GM23338 (cell line): ENCODE measurements around the gene ZSCAN25. TPM values are rescaled to one million over a fixed set of nuclear protein-coding genes. Genes with fewer than 3 reads are reported as not detected.

Experiments
- ATAC-seq: fragments of 200-7000 bp; cut with Tn5 transposase; 3 replicates; pipeline ENCODE4 v1.9.1; 2020
- DNase-seq: peaks from one replicate; pipeline ENCODE4 v3.0.0-alpha.2; 2015; ENCODE audit warnings: low spot score
- H2AFZ ChIP-seq: fragments of 200-600 bp; sonication (generic); 2 replicates; pipeline ENCODE4 v1.8.0; 2016; ENCODE audit warnings: antibody characterized with exemption, mild to moderate bottlenecking, moderate library complexity
- H3F3A ChIP-seq: fragments of 200-600 bp; sonication (generic); replicated peaks from 2 replicates; pipeline ENCODE4 v1.8.0; 2017; ENCODE audit warnings: antibody characterized with exemption, mixed run types, low read depth
- H3K27ac ChIP-seq: fragments of 200-600 bp; sonication (generic); 2 replicates; pipeline ENCODE4 v1.6.1; 2016; ENCODE audit warnings: low read depth
- H3K27me3 ChIP-seq: fragments of 200-600 bp; sonication (generic); 2 replicates; pipeline ENCODE4 v1.8.0; 2016; ENCODE audit warnings: mild to moderate bottlenecking, mixed run types, moderate library complexity; ENCODE audit not compliant: insufficient read depth
- H3K36me3 ChIP-seq: fragments of 200-600 bp; sonication (generic); 2 replicates; pipeline ENCODE4 v1.8.0; 2016; ENCODE audit warnings: mild to moderate bottlenecking; ENCODE audit not compliant: insufficient read depth
- H3K4me1 ChIP-seq: fragments of 200-600 bp; sonication (generic); 2 replicates; pipeline ENCODE4 v1.8.0; 2016; ENCODE audit warnings: mild to moderate bottlenecking, moderate library complexity; ENCODE audit not compliant: insufficient read depth
- H3K4me2 ChIP-seq: fragments of 200-600 bp; sonication (generic); 2 replicates; pipeline ENCODE4 v1.7.1; 2017; ENCODE audit warnings: mixed run types
- H3K4me3 ChIP-seq: fragments of 200-600 bp; sonication (generic); 2 replicates; pipeline ENCODE4 v1.6.1; 2016; ENCODE audit warnings: mixed run types
- H3K79me2 ChIP-seq: fragments of 200-600 bp; sonication (generic); replicated peaks from 2 replicates; pipeline ENCODE4 v1.8.0; 2017; ENCODE audit warnings: mild to moderate bottlenecking; ENCODE audit not compliant: insufficient read depth
- H3K9me2 ChIP-seq: fragments of 200-600 bp; sonication (generic); 2 replicates; pipeline ENCODE4 v1.8.0; 2017; ENCODE audit not compliant: insufficient read depth
- H4K20me1 ChIP-seq: fragments of 200-600 bp; sonication (generic); replicated peaks from 2 replicates; pipeline ENCODE4 v1.8.0; 2017; ENCODE audit warnings: mild to moderate bottlenecking; ENCODE audit not compliant: insufficient read depth
- H3K27ac Mint-ChIP-seq: 2 replicates; pipeline ENCODE4 v1.8.0; 2020; ENCODE audit warnings: inconsistent platforms, mild to moderate bottlenecking, moderate library complexity, mixed read lengths
- H3K27me3 Mint-ChIP-seq: 3 replicates; pipeline ENCODE4 v1.8.0; 2022; ENCODE audit warnings: low read depth, mild to moderate bottlenecking, moderate library complexity, mixed read lengths, inconsistent platforms; ENCODE audit not compliant: insufficient read depth, poor library complexity
- H3K36me3 Mint-ChIP-seq: 3 replicates; pipeline ENCODE4 v1.8.0; 2021; ENCODE audit warnings: low read depth, mild to moderate bottlenecking, inconsistent platforms, moderate library complexity, mixed read lengths
- H3K4me1 Mint-ChIP-seq: 3 replicates; pipeline ENCODE4 v1.8.0; 2020; ENCODE audit warnings: mild to moderate bottlenecking, inconsistent platforms, mixed read lengths
- H3K4me3 Mint-ChIP-seq: 3 replicates; pipeline ENCODE4 v1.8.0; 2021; ENCODE audit warnings: moderate library complexity, mild to moderate bottlenecking, inconsistent platforms, mixed read lengths
- H3K9me3 Mint-ChIP-seq: 3 replicates; pipeline ENCODE4 v1.8.0; 2020; ENCODE audit warnings: moderate library complexity, mild to moderate bottlenecking, inconsistent platforms, mixed read lengths
- CREB1 ChIP-seq: fragments of 250-450 bp; sonication (Bioruptor Pico); IDR thresholded peaks from 2 replicates; pipeline ENCODE4 v1.5.0; 2020; ENCODE audit warnings: low read depth, mild to moderate bottlenecking, moderate library complexity
- EZH2 ChIP-seq: fragments of 200-600 bp; sonication (generic); IDR thresholded peaks from one replicate; pipeline ENCODE4 v1.8.0; 2017; ENCODE audit warnings: antibody characterized with exemption, mild to moderate bottlenecking, low read depth; ENCODE audit not compliant: unreplicated experiment
- EZH2phosphoT487 ChIP-seq: fragments of 200-600 bp; sonication (generic); IDR thresholded peaks from one replicate; pipeline ENCODE4 v1.8.1; 2018; ENCODE audit warnings: antibody characterized with exemption; ENCODE audit not compliant: unreplicated experiment
- JUNB ChIP-seq: IDR thresholded peaks from one replicate; pipeline ENCODE4 v1.6.1; 2016; ENCODE audit warnings: antibody characterized with exemption; ENCODE audit not compliant: unreplicated experiment
- NANOG ChIP-seq: IDR thresholded peaks from 2 replicates; pipeline ENCODE4 v1.6.1; 2016; ENCODE audit warnings: antibody characterized with exemption, borderline replicate concordance
- POLR2AphosphoS5 ChIP-seq: IDR thresholded peaks from 2 replicates; pipeline ENCODE4 v1.6.1; 2016; ENCODE audit warnings: antibody characterized with exemption, low read depth
- STAT1 ChIP-seq: IDR thresholded peaks from one replicate; pipeline ENCODE4 v1.6.1; 2016; ENCODE audit warnings: antibody characterized with exemption; ENCODE audit not compliant: unreplicated experiment
- ZNF114 ChIP-seq: fragments of 250-450 bp; sonication (Bioruptor Pico); IDR thresholded peaks from 2 replicates; pipeline ENCODE4 v1.5.0; 2020; ENCODE audit warnings: mild to moderate bottlenecking, moderate library complexity
- ZNF331 ChIP-seq: fragments of 250-450 bp; sonication (Bioruptor Pico); IDR thresholded peaks from 2 replicates; pipeline ENCODE4 v1.5.0; 2020; ENCODE audit warnings: low read depth, mild to moderate bottlenecking, moderate library complexity
- polyA plus RNA-seq: library from polyadenylated mRNA; unstranded; fragments of >200 nt; fragmentation: Nextera tagmentation; extraction: Ambion mirVana; gene quantifications from 2 replicates; pipeline ENCODE4 v1.2.1, GENCODE V29; 2016
- total RNA-seq: library from RNA; depleted of rRNA; stranded (reverse); fragments of >200 nt; shearing (Covaris generic); gene quantifications from 2 replicates; pipeline ENCODE4 v1.2.3, GENCODE V29; 2014
- TF ChIP-seq, protein P1 (sequence below): fragments of 250-450 bp; sonication (Bioruptor Pico); IDR thresholded peaks from 2 replicates; pipeline ENCODE4 v1.5.0; 2020; ENCODE audit warnings: mild to moderate bottlenecking, moderate library complexity
- TF ChIP-seq, protein P2 (sequence below): IDR thresholded peaks from one replicate; pipeline ENCODE4 v1.6.1; 2018; ENCODE audit warnings: antibody characterized with exemption; ENCODE audit not compliant: unreplicated experiment
- TF ChIP-seq, protein P3 (sequence below), 2 experiments: fragments of 200-600 bp in 1 of 2; sonication (generic) in 1 of 2; conservative IDR thresholded peaks; 2 replicates each; pipeline versions ENCODE4 v1.5.1 to v1.6.1; 2016 to 2017; ENCODE audit warnings: antibody characterized with exemption in 2 of 2, low read depth in 2 of 2, mild to moderate bottlenecking in 2 of 2, moderate library complexity in 1 of 2
- TF ChIP-seq, protein P4 (sequence below): IDR thresholded peaks from 2 replicates; pipeline ENCODE4 v1.6.1; 2016; ENCODE audit warnings: antibody characterized with exemption

The ZSCAN25 gene
- total and polyA plus RNA-seq, 2 experiments from 2014 or later = 4.8 to 17.5 TPM

DNA sequence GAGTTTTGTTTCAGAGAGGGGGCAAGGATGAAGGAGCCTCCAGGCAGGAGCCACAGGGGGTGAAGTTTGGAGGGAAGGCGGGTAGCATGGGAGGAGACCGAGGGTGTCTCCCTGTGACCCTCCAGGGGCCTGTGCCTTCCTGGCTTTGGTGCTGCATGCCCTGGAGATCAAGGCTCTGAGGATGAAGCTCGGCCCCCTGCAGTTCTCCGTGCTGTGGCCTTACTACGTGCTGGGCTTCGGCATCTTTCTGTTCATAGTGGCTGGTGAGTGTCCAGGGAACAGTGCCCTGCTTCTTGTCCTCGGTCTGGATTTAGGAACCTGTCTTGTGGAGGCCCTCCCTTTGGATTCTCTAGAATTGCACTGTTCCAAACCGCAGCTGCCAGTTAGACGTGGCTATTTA is 9.2 kb upstream of the ZSCAN25 start:
- no peaks in the 10 kb centered on the region for H3K9me3 Mint-ChIP-seq
- no peaks in the 10 kb centered on the region for H3K36me3 Mint-ChIP-seq
- Histone ChIP-seq H3K36me3 (no peaks in the 10 kb centered on the region), H4K20me1 (no peaks in the 10 kb centered on the region), H3K27ac (no peak overlapping the region), H3F3A (no peaks in the 10 kb centered on the region), H3K27me3 (no peaks in the 10 kb centered on the region), H2AFZ (no peak overlapping the region), H3K9me2 (no peaks in the 10 kb centered on the region), H3K4me2 (no peak overlapping the region), H3K4me1 (no peaks in the 10 kb centered on the region), H3K4me3 (no peak overlapping the region), H3K79me2 (no peaks in the 10 kb centered on the region)
- no peak overlapping the region for H3K4me3 Mint-ChIP-seq
- H3K27me3 Mint-ChIP-seq = peaks cover 1% of the 10 kb centered on the region
- DNase-seq (no peak), ATAC-seq (no peak)
- no peaks in the 10 kb centered on the region for H3K4me1 Mint-ChIP-seq
- no peak overlapping the region for H3K27ac Mint-ChIP-seq
- TF ChIP-seq, protein P1, sequence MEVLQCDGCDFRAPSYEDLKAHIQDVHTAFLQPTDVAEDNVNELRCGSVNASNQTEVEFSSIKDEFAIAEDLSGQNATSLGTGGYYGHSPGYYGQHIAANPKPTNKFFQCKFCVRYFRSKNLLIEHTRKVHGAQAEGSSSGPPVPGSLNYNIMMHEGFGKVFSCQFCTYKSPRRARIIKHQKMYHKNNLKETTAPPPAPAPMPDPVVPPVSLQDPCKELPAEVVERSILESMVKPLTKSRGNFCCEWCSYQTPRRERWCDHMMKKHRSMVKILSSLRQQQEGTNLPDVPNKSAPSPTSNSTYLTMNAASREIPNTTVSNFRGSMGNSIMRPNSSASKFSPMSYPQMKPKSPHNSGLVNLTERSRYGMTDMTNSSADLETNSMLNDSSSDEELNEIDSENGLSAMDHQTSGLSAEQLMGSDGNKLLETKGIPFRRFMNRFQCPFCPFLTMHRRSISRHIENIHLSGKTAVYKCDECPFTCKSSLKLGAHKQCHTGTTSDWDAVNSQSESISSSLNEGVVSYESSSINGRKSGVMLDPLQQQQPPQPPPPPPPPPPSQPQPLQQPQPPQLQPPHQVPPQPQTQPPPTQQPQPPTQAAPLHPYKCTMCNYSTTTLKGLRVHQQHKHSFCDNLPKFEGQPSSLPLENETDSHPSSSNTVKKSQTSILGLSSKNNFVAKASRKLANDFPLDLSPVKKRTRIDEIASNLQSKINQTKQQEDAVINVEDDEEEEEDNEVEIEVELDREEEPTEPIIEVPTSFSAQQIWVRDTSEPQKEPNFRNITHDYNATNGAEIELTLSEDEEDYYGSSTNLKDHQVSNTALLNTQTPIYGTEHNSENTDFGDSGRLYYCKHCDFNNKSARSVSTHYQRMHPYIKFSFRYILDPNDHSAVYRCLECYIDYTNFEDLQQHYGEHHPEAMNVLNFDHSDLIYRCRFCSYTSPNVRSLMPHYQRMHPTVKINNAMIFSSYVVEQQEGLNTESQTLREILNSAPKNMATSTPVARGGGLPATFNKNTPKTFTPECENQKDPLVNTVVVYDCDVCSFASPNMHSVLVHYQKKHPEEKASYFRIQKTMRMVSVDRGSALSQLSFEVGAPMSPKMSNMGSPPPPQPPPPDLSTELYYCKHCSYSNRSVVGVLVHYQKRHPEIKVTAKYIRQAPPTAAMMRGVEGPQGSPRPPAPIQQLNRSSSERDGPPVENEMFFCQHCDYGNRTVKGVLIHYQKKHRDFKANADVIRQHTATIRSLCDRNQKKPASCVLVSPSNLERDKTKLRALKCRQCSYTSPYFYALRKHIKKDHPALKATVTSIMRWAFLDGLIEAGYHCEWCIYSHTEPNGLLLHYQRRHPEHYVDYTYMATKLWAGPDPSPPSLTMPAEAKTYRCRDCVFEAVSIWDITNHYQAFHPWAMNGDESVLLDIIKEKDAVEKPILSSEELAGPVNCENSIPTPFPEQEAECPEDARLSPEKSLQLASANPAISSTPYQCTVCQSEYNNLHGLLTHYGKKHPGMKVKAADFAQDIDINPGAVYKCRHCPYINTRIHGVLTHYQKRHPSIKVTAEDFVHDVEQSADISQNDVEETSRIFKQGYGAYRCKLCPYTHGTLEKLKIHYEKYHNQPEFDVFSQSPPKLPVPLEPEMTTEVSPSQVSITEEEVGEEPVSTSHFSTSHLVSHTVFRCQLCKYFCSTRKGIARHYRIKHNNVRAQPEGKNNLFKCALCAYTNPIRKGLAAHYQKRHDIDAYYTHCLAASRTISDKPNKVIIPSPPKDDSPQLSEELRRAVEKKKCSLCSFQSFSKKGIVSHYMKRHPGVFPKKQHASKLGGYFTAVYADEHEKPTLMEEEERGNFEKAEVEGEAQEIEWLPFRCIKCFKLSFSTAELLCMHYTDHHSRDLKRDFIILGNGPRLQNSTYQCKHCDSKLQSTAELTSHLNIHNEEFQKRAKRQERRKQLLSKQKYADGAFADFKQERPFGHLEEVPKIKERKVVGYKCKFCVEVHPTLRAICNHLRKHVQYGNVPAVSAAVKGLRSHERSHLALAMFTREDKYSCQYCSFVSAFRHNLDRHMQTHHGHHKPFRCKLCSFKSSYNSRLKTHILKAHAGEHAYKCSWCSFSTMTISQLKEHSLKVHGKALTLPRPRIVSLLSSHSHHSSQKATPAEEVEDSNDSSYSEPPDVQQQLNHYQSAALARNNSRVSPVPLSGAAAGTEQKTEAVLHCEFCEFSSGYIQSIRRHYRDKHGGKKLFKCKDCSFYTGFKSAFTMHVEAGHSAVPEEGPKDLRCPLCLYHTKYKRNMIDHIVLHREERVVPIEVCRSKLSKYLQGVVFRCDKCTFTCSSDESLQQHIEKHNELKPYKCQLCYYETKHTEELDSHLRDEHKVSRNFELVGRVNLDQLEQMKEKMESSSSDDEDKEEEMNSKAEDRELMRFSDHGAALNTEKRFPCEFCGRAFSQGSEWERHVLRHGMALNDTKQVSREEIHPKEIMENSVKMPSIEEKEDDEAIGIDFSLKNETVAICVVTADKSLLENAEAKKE (CRISPR knock-in tag) = no peak
- TF ChIP-seq ZNF114 = no peak
- TF ChIP-seq EZH2 = no peak
- no peak for TF ChIP-seq STAT1
- no peak for TF ChIP-seq ZNF331 (CRISPR knock-in tag)
- no peak for TF ChIP-seq NANOG
- TF ChIP-seq JUNB = no peak
- TF ChIP-seq, protein P2, sequence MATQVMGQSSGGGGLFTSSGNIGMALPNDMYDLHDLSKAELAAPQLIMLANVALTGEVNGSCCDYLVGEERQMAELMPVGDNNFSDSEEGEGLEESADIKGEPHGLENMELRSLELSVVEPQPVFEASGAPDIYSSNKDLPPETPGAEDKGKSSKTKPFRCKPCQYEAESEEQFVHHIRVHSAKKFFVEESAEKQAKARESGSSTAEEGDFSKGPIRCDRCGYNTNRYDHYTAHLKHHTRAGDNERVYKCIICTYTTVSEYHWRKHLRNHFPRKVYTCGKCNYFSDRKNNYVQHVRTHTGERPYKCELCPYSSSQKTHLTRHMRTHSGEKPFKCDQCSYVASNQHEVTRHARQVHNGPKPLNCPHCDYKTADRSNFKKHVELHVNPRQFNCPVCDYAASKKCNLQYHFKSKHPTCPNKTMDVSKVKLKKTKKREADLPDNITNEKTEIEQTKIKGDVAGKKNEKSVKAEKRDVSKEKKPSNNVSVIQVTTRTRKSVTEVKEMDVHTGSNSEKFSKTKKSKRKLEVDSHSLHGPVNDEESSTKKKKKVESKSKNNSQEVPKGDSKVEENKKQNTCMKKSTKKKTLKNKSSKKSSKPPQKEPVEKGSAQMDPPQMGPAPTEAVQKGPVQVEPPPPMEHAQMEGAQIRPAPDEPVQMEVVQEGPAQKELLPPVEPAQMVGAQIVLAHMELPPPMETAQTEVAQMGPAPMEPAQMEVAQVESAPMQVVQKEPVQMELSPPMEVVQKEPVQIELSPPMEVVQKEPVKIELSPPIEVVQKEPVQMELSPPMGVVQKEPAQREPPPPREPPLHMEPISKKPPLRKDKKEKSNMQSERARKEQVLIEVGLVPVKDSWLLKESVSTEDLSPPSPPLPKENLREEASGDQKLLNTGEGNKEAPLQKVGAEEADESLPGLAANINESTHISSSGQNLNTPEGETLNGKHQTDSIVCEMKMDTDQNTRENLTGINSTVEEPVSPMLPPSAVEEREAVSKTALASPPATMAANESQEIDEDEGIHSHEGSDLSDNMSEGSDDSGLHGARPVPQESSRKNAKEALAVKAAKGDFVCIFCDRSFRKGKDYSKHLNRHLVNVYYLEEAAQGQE = no peak
- TF ChIP-seq POLR2AphosphoS5 = no peak
- TF ChIP-seq CREB1 (CRISPR knock-in tag) = no peak
- TF ChIP-seq, protein P3, sequence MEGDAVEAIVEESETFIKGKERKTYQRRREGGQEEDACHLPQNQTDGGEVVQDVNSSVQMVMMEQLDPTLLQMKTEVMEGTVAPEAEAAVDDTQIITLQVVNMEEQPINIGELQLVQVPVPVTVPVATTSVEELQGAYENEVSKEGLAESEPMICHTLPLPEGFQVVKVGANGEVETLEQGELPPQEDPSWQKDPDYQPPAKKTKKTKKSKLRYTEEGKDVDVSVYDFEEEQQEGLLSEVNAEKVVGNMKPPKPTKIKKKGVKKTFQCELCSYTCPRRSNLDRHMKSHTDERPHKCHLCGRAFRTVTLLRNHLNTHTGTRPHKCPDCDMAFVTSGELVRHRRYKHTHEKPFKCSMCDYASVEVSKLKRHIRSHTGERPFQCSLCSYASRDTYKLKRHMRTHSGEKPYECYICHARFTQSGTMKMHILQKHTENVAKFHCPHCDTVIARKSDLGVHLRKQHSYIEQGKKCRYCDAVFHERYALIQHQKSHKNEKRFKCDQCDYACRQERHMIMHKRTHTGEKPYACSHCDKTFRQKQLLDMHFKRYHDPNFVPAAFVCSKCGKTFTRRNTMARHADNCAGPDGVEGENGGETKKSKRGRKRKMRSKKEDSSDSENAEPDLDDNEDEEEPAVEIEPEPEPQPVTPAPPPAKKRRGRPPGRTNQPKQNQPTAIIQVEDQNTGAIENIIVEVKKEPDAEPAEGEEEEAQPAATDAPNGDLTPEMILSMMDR (conservative IDR thresholded peaks at IDR 0.05; ENCODE audit: low read depth in 2 of 2) = no peak
- TF ChIP-seq EZH2phosphoT487 = no peak
- TF ChIP-seq, protein P4, sequence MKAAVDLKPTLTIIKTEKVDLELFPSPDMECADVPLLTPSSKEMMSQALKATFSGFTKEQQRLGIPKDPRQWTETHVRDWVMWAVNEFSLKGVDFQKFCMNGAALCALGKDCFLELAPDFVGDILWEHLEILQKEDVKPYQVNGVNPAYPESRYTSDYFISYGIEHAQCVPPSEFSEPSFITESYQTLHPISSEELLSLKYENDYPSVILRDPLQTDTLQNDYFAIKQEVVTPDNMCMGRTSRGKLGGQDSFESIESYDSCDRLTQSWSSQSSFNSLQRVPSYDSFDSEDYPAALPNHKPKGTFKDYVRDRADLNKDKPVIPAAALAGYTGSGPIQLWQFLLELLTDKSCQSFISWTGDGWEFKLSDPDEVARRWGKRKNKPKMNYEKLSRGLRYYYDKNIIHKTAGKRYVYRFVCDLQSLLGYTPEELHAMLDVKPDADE = no peak
